ENCODE data around the gene ARHGEF38.

ARHGEF38 gene
- total RNA-seq = 0 to 0.31 reads per million in 2 donors

- DNase-seq = no peak
These were observed at the start of gene ARHGEF38 for GRCh38 chr4:105551965-105552746. ARHGEF38 (plus strand) TSS chr4:105552620; CDS start chr4:105552766, 146 bp downstream.

- DNase-seq = no peak
These were observed 48.9 kb upstream of the ARHGEF38 start for GRCh38 chr4:105503484-105503883.

GRCh38 chr4:105504744-105505143 lies 47.7 kb upstream of the ARHGEF38 start:
- DNase-seq = no peak

- no peak for DNase-seq
These were observed 43.1 kb upstream of the ARHGEF38 start for GRCh38 chr4:105509291-105509690.

GRCh38 chr4:105509714-105510113 lies 42.7 kb upstream of the ARHGEF38 start:
- DNase-seq = no peak

GRCh38 chr4:105510245-105510644 lies 42.2 kb upstream of the ARHGEF38 start:
- no peak for DNase-seq

GRCh38 chr4:105520819-105521790 lies 31.3 kb upstream of the ARHGEF38 start:
- peak in 1 of 5 experiments; percentile 33 for DNase-seq

- DNase-seq = no peak
These were observed 25.8 kb upstream of the ARHGEF38 start for GRCh38 chr4:105526656-105527055.

GRCh38 chr4:105527081-105527480 lies 25.3 kb upstream of the ARHGEF38 start:
- no peak for DNase-seq

- DNase-seq = no peak
These were observed 15.8 kb upstream of the ARHGEF38 start for GRCh38 chr4:105536601-105537000.

GRCh38 chr4:105541420-105541819 lies 11.0 kb upstream of the ARHGEF38 start:
- peak in 1 of 5 experiments; percentile 59 for DNase-seq

- no peak for DNase-seq
These were observed 10.4 kb upstream of the ARHGEF38 start for GRCh38 chr4:105542039-105542438.

- no peak for DNase-seq
These were observed 9.1 kb upstream of the ARHGEF38 start for GRCh38 chr4:105543346-105543745.

- no peak for DNase-seq
These were observed 8.5 kb upstream of the ARHGEF38 start for GRCh38 chr4:105543881-105544280.

- no peak for DNase-seq
These were observed 7.7 kb upstream of the ARHGEF38 start for GRCh38 chr4:105544520-105545286.

GRCh38 chr4:105546086-105546485 lies 6.3 kb upstream of the ARHGEF38 start:
- DNase-seq = no peak

GRCh38 chr4:105547769-105548168 lies 4.7 kb upstream of the ARHGEF38 start:
- no peak for DNase-seq

- DNase-seq = no peak
These were observed 3.9 kb upstream of the ARHGEF38 start for GRCh38 chr4:105548483-105548882.

GRCh38 chr4:105550641-105551040 lies 1.8 kb upstream of the ARHGEF38 start:
- DNase-seq = no peak

- DNase-seq = no peak
These were observed 3.0 kb downstream of the ARHGEF38 start for GRCh38 chr4:105555409-105555808.

GRCh38 chr4:105556206-105556605 lies 3.8 kb downstream of the ARHGEF38 start:
- no peak for DNase-seq

GRCh38 chr4:105558277-105558676 lies 5.9 kb downstream of the ARHGEF38 start:
- DNase-seq = no peak

GRCh38 chr4:105560421-105560848 lies 8.0 kb downstream of the ARHGEF38 start:
- DNase-seq = peak in 1 of 5 experiments; percentile 4
